Neural progenitor cell (in vitro differentiated cells): ENCODE data around the gene SERINC3.

Source experiments
- EZH2 ChIP-seq: fragments of 200-600 bp; sonication (generic); IDR thresholded peaks from 2 replicates; pipeline ENCODE4 v1.6.1; 2017; ENCODE audit warnings: antibody characterized with exemption, mild to moderate bottlenecking, moderate library complexity
- TF ChIP-seq, protein P1 (sequence below): fragments of 200-600 bp; sonication (generic); IDR thresholded peaks from 2 replicates; pipeline ENCODE4 v1.5.1; 2017; ENCODE audit warnings: antibody characterized with exemption, mild to moderate bottlenecking

- TF ChIP-seq, protein P1, sequence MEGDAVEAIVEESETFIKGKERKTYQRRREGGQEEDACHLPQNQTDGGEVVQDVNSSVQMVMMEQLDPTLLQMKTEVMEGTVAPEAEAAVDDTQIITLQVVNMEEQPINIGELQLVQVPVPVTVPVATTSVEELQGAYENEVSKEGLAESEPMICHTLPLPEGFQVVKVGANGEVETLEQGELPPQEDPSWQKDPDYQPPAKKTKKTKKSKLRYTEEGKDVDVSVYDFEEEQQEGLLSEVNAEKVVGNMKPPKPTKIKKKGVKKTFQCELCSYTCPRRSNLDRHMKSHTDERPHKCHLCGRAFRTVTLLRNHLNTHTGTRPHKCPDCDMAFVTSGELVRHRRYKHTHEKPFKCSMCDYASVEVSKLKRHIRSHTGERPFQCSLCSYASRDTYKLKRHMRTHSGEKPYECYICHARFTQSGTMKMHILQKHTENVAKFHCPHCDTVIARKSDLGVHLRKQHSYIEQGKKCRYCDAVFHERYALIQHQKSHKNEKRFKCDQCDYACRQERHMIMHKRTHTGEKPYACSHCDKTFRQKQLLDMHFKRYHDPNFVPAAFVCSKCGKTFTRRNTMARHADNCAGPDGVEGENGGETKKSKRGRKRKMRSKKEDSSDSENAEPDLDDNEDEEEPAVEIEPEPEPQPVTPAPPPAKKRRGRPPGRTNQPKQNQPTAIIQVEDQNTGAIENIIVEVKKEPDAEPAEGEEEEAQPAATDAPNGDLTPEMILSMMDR: no peak
- TF ChIP-seq EZH2: no peak
Observed at GRCh38 chr20:44467289-44467883, 54.5 kb downstream of the SERINC3 start.
